ENCODE results near the gene MOK.
A peak's percentile ranks its signal among the peaks of the same experiment; 100 is the strongest.
"Not testable (repeated sequence)": the region's sequence is repeated elsewhere in the genome, so short reads cannot be mapped to it uniquely, and the experiment has no call there.

The MOK gene, protein sequence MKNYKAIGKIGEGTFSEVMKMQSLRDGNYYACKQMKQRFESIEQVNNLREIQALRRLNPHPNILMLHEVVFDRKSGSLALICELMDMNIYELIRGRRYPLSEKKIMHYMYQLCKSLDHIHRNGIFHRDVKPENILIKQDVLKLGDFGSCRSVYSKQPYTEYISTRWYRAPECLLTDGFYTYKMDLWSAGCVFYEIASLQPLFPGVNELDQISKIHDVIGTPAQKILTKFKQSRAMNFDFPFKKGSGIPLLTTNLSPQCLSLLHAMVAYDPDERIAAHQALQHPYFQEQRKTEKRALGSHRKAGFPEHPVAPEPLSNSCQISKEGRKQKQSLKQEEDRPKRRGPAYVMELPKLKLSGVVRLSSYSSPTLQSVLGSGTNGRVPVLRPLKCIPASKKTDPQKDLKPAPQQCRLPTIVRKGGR

GRCh38 chr14:102304611-102305506, at the start of gene MOK:
Gene MOK, minus strand, starts transcription at chr14:102305164. Its CDS starts 196 bp downstream, at chr14:102304968.
- ATAC-seq, result peak; percentile 91 to 95

GRCh38 chr14:102353126-102353619, 48.2 kb upstream of the MOK start:
- ATAC-seq, result no peak

DNA sequence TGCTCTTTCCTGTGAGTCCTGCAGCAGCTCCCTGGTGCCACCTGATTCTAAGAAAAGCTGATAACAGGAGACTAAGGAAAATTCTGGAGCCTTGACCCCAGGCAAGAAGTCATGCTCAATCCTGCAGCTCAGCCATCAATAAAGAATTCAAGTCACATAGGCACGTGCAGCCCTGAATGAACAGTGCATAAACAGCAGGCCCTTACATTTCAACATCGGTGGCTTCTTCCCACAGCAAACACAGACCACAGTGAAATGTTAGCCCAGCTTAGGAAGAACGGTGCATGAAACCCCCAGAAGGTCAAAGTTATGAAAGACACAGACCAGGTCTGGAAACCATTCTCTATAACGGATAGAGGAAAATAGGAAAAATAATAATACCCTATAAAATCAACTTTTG, 47.2 kb upstream of the MOK start:
- no peak for ATAC-seq

GRCh38 chr14:102351593-102351992, 46.6 kb upstream of the MOK start:
- not testable (repeated sequence) for ATAC-seq

DNA sequence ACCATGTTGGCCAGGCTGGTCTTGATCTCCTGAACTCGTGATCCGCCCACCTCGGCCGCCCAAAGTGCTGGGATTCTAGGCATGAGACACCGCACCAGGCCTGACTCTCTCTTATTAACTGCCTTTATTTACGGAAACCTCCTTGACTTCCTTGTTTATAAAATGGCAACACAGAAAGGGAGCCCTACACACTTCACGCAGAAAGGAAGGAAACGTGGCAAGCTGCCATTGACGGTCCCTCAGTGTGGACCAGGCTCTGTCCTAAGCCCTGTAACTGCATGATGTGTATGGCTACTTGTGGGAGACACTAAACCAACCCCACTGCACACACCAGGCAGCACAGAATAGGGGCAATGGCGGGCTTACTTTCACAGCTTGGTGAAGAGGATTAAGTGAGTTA, 46.1 kb upstream of the MOK start:
- ATAC-seq, result no peak

GRCh38 chr14:102348376-102348775, 43.4 kb upstream of the MOK start:
- ATAC-seq, result no peak

DNA sequence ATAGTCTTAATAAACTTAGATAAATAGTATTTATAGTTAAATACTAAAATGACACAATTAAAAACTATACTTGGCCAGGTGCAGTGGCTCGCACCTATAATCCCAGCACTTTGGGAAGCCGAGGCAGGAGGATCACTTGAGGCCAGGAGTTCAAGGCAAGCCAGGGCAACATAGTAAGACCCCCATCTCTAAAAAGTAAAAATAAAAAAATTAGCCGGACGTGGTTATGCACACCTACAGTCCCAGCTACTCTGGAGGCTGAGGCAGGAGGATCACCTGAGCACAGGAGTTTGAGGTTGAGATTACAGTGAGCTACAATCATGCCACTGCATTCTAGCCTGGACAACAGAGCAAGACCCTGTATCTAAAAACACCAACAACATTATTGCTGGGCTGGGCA, 41.7 kb upstream of the MOK start:
- ATAC-seq, result no peak

DNA sequence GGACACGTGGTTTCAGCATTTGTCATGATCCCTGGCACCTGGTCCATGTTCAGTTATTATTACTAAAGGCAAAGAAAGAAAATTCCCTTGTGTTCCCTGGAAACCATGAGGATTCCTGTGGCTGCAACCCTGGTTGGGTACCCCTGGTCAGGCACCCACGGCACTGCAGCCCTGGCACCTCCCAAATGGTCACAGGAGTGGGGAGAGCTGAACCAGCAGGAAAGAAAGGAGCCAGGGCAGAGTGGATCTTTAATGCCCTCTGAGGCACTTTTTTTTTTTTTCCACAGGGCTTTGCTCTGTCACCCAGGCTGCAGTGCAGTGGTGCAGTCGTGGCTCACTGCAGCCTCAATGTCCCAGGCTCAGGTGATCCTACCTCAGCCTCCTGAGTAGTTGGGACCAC, 40.3 kb upstream of the MOK start:
- no peak for ATAC-seq

DNA sequence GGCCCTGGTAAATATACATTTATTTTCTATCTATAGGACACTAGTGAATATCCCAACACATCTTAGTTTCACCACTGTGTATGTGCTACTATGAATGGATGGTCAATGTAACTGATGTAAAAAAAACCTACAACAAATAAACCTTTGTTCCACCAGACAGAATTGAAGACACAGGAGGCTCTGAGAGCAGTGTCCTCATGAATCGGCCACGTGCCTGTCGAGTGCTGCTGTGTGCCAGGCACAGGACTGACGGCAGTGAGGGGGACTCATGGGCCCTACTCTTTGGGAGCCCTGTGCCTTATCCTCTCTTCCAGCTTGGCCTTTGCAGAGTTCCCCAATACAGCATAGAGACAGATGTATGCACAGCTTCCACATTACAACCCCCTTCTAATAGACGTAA, 39.5 kb upstream of the MOK start:
- ATAC-seq, result no peak

DNA sequence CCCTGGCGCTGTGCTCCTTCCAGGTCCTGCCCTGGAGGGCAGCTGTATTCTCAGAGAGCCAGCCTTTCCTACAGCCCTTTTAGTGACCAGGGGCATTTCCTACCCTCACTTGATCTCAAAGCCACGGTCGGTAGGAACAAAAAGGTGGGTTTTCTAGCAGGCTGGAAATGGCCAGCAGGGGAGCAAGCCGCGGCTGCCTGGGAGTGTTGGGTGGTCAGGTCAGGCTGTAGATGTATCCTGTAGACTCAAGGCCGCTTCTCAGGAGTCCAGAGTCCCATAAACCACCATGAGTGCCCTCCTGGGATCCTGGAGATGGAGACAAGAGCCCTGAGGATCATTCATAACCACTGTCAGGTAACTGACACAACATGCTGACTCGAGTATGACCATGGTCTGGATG, 39.1 kb upstream of the MOK start:
- ATAC-seq, result no peak

DNA sequence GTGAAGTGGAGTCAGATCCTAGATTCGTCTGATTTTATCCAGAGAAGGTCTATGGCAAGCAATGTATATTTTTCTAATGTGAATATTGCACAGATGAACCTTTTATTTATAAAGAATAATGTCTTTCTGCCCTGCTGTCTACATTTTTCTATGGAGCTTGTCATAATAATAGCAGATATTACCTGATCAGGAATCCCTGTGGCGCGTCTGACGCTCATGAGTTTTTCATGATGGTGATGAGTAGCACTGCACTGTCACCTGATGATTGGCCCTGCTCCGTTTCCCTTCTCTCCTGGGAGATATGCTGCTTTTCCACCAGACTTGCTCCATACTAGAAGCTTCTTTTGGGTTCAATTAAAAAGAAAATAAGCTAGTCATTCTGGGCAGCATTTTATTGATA, 37.3 kb upstream of the MOK start:
- no peak for ATAC-seq

- ATAC-seq, result no peak
Measured at GRCh38 chr14:102341566-102341965, 36.6 kb upstream of the MOK start.

DNA sequence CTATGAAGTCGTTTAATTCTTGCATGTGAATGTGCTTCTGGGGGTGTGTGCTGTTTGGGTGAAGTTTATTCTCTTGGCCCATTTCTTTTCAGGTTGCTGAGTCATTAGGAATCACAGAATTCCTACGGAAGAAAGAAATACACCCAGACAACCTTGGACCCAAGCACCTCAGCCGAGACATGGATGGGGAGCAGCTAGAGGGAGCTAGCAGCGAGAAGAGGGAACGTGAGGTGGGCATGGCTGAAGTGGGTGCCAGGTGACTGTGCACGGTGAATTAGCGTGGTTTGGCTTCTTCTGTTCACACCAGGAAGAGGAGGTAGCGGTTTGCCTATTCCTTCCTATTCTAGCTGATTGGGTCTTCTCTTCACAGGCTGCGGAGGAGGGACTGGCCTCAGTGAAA, 33.8 kb upstream of the MOK start:
- no peak for ATAC-seq

GRCh38 chr14:102335163-102335562, 30.2 kb upstream of the MOK start:
- no peak for ATAC-seq

DNA sequence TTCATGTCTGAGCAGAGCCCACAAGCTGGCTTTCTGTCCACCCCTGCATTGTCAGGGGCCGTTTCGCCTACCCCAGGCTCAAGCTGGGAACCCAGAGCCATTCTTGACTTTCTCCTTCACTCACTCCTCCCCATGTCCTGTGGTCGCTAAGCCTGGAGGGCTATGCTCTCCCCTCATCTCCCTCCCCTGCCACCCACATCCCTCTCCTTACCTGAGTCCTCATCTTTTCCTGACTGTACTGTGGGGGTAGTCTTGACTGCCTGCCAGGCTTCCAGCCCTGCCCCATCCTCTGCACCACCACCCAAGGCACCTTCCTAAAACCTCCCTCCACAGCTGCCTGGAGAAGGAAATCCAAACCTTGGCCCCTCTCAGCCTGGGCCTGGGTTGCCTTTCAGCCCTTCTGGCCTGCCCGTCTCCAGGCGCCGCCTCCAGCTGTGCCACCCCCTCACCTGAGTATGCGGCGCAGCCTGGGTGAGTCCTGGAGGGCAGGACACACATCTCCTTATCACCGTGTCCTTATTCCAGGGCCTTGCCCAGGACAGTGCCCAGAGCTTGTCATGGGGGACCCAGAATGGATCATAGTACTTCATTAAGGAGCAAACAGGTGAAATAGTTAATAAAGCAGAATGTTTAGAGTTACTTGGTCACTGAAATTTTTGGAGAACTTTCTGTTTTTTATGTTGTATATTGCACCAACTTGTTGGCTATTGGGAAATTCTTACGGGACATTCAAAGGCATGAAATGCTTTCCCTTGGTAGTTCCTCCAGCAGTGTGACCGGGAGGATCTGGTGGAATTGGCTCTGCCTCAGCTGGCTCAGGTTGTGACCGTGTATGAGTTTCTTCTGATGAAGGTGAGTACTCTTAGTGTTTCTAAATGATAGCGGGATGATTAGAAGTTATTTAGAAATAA, 29.1 kb upstream of the MOK start:
- no peak for ATAC-seq

DNA sequence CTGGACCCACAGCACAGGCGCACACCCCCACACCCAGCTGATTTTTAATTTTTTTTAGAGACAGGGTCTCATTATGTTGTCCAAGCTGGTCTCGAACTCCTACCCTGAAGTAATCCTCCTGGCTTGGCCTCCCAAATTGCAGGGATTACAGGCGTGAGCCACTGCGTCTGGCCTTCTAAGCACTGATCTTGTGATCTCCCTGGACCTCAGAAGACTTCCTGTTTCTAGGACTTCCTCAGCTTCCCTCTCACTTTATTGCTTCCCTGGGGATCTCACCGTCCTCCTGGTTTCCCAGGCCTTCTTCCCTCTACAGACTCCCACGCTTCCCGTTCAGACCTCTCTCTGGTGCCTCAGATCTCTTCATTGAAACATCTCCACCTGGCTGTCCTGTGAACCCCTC, 28.4 kb upstream of the MOK start:
- ATAC-seq, result no peak

DNA sequence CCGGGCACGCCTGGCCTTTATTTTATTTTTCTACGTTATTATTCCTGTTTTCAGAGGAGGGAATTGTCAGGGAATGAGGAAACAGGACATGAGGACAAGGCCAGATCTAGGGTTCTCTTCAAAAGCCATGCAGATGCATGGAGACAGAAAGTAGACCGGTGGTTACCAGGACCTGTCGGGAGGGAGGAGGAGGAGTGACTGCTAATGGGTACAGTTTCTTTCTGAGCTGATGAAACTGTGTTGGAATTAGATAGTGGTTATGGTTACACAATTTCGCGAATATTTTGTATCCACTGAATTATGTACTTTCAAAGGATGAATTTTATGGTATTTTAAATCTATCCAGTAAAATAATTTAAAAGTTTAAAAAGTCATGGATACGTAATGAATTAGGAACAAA, 25.8 kb upstream of the MOK start:
- no peak for ATAC-seq

DNA sequence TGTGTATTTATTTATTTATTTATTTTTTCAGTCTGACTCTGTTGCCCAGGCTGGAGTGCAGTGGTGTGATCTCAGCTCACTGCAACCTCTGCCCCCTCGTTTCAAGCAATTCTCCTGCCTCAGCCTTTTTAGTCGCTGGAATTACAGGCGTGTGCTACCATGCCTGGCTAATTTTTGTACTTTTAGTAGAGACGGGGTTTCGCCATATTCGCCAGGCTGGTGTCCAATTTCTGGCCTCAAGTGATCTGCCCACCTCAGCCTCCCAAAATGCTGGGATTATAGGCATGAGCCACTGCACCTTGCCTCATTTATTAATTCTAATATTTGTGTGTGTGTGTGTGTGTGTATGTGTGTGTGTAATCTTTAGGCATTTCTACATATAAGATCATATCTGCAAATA, 24.4 kb upstream of the MOK start:
- not testable (repeated sequence) for ATAC-seq

- no peak for ATAC-seq
Measured at GRCh38 chr14:102326583-102326982, 21.6 kb upstream of the MOK start.

DNA sequence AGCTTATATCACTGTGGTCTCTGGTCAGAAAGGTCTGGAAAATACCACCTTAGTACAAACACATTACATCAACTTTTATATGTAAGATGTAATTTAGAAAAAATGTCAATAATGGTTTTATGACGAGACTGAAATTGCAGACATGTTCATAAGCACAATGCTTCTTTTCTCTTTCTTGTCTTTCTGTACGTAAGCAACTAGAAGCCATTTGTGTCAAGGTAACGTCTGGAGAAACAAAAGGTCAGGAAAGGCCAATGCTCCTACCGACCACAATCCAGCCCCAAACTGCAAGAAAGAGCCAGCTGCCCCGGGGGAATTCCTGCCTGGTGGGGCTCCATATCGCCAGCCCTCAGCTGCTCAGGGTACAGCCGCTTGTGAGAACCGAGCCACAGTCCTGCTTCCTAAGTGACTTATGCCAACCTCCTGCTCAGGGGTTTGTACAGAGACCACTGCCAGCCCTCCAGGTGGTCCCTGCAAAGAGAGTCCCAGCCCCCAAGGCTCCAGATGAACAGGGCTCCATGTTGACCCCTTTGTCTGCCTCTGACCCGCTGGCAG, 20.9 kb upstream of the MOK start:
- no peak for ATAC-seq

GRCh38 chr14:102323102-102323501, 18.1 kb upstream of the MOK start:
- no peak for ATAC-seq
